Vagina (tissue), 2 donors: ENCODE measurements around the gene SH2D7. TPM values are rescaled to one million over a fixed set of nuclear protein-coding genes. Genes with fewer than 3 reads are reported as not detected.

Experiments
- DNase-seq, 2 donors: peaks; one replicate each; pipeline ENCODE4 v3.0.0-alpha.2; 2017; ENCODE audit errors: extremely low spot score in 2 of 2
- H3K27ac ChIP-seq: fragments of 200-600 bp; sonication (generic); one replicate; pipeline ENCODE4 v1.5.1; 2019
- H3K27me3 ChIP-seq: fragments of 200-600 bp; sonication (generic); one replicate; pipeline ENCODE4 v1.5.1; 2019
- H3K36me3 ChIP-seq, 2 donors: fragments of 200-600 bp; sonication (generic); one replicate each; pipeline ENCODE4 v1.5.1; 2017 to 2019
- H3K4me1 ChIP-seq: fragments of 200-600 bp; sonication (generic); one replicate; pipeline ENCODE4 v1.5.1; 2019
- H3K4me3 ChIP-seq, 2 donors: fragments of 200-600 bp; sonication (generic); 1 replicate in 1 of 2; 2 replicates in 1 of 2; pipeline ENCODE4 v1.5.1; 2016 to 2019
- H3K9me3 ChIP-seq: fragments of 200-600 bp; sonication (generic); one replicate; pipeline ENCODE4 v1.5.1; 2019
- POLR2A ChIP-seq, 2 donors: fragments of 450-650 bp; IDR thresholded peaks; one replicate each; pipeline ENCODE4 v1.6.1; 2017; ENCODE audit warnings: antibody characterized with exemption in 2 of 2, mild to moderate bottlenecking in 2 of 2, moderate library complexity in 2 of 2
- POLR2AphosphoS5 ChIP-seq, 2 donors: sonication (generic); formaldehyde crosslinking; IDR thresholded peaks; one replicate each; pipeline ENCODE4 v1.9.0; 2017; ENCODE audit warnings: antibody characterized with exemption in 2 of 2, mild to moderate bottlenecking in 2 of 2, low read depth in 1 of 2; ENCODE audit not compliant: insufficient read depth in 1 of 2
- intact Hi-C: fragments of 100-400 bp; cut with DNase I; formaldehyde crosslinking; loops from one replicate; pipeline ENCODE4 v1.15.1; 2023
- total RNA-seq: library from RNA; depleted of rRNA; stranded (reverse); fragments of >200 nt; gene quantifications from one replicate; pipeline ENCODE4 v1.2.3, GENCODE V29; 2016
- TF ChIP-seq, protein P1 (sequence below), 3 experiments: fragments of 450-650 bp in 2 of 3; fragments of 200-600 bp in 1 of 3; sonication (generic) in 1 of 3; IDR thresholded peaks; one replicate each; pipeline ENCODE4 v1.5.1; 2017 to 2019; ENCODE audit warnings: antibody characterized with exemption in 3 of 3, mild to moderate bottlenecking in 2 of 3, moderate library complexity in 2 of 3

Gene SH2D7
- total RNA-seq, 1 donor from 2014 or later: not detected

- Histone ChIP-seq H3K36me3 (no peaks in the 10 kb centered on the region), H3K27ac (no peak overlapping the region), H3K27me3 (no peaks in the 10 kb centered on the region), H3K9me3 (no peaks in the 10 kb centered on the region), H3K4me3 (no peak overlapping the region), H3K4me1 (no peaks in the 10 kb centered on the region)
- intact Hi-C loops: no loop called here
- no peak for DNase-seq
- TF ChIP-seq POLR2AphosphoS5 (IDR thresholded peaks at IDR 0.05; ENCODE audit: insufficient read depth in 1 of 2, low read depth in 1 of 2) (no peak), POLR2A (IDR thresholded peaks at IDR 0.05) (no peak)
- TF ChIP-seq, protein P1, sequence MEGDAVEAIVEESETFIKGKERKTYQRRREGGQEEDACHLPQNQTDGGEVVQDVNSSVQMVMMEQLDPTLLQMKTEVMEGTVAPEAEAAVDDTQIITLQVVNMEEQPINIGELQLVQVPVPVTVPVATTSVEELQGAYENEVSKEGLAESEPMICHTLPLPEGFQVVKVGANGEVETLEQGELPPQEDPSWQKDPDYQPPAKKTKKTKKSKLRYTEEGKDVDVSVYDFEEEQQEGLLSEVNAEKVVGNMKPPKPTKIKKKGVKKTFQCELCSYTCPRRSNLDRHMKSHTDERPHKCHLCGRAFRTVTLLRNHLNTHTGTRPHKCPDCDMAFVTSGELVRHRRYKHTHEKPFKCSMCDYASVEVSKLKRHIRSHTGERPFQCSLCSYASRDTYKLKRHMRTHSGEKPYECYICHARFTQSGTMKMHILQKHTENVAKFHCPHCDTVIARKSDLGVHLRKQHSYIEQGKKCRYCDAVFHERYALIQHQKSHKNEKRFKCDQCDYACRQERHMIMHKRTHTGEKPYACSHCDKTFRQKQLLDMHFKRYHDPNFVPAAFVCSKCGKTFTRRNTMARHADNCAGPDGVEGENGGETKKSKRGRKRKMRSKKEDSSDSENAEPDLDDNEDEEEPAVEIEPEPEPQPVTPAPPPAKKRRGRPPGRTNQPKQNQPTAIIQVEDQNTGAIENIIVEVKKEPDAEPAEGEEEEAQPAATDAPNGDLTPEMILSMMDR (IDR thresholded peaks at IDR 0.05): no peak
Observed at GRCh38 chr15:78120523-78120922, 28.2 kb downstream of the SH2D7 start.

DNA sequence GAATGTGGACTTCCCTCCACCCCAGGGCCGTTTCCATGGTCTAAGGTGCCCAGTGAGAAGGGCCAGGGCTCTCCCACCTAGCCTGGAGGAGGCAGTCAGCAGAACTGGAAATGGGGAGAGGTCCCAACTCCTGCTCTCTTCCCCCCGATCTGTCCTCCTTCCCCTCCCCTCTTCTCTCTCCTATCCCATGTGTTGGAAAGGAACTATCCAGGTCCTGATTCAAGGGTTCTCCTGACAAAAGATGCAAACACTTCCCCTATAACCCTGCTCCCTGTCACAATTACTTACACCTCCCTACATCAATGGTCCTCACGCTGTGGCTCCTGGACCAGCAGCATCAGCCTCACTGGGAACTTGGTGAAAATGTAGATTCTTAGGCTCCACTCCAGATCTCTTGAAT, 32.9 kb downstream of the SH2D7 start:
- Histone ChIP-seq H3K27ac (no peak overlapping the region), H3K27me3 (no peaks in the 10 kb centered on the region), H3K9me3 (no peaks in the 10 kb centered on the region), H3K36me3 (no peaks in the 10 kb centered on the region), H3K4me3 (no peak overlapping the region), H3K4me1 (no peaks in the 10 kb centered on the region)
- intact Hi-C loops: no loop called here
- TF ChIP-seq POLR2AphosphoS5 (IDR thresholded peaks at IDR 0.05; ENCODE audit: insufficient read depth in 1 of 2, low read depth in 1 of 2) (no peak), POLR2A (IDR thresholded peaks at IDR 0.05) (no peak)
- TF ChIP-seq, protein P1 (IDR thresholded peaks at IDR 0.05): no peak
- no peak for DNase-seq

GRCh38 chr15:78127882-78128281, 35.5 kb downstream of the SH2D7 start:
- no peaks in the 10 kb centered on the region for H3K36me3 ChIP-seq

GRCh38 chr15:78129077-78129750, 36.9 kb downstream of the SH2D7 start:
- intact Hi-C loops: no loop called here
- no peaks in the 10 kb centered on the region for H3K9me3 ChIP-seq
- H3K4me1 ChIP-seq: peaks cover 16% of the 10 kb centered on the region
- H3K4me3 ChIP-seq: no peak overlapping the region
- no peak for DNase-seq
- H3K27ac ChIP-seq: no peak overlapping the region
- H3K36me3 ChIP-seq: no peaks in the 10 kb centered on the region
- no peaks in the 10 kb centered on the region for H3K27me3 ChIP-seq
- TF ChIP-seq, protein P1 (IDR thresholded peaks at IDR 0.05): no peak
- TF ChIP-seq POLR2AphosphoS5 (IDR thresholded peaks at IDR 0.05; ENCODE audit: insufficient read depth in 1 of 2, low read depth in 1 of 2) (no peak), POLR2A (IDR thresholded peaks at IDR 0.05) (no peak)

More at GRCh38 chr15:78127882-78128281, 35.5 kb downstream of the SH2D7 start:
- TF ChIP-seq POLR2AphosphoS5 (IDR thresholded peaks at IDR 0.05; ENCODE audit: insufficient read depth in 1 of 2, low read depth in 1 of 2) (no peak), POLR2A (IDR thresholded peaks at IDR 0.05) (no peak)
- TF ChIP-seq, protein P1 (IDR thresholded peaks at IDR 0.05): no peak
- no peaks in the 10 kb centered on the region for H3K27me3 ChIP-seq
- intact Hi-C loops: no loop called here
- DNase-seq: no peak
- peaks cover 14% of the 10 kb centered on the region for H3K4me1 ChIP-seq
- no peak overlapping the region for H3K4me3 ChIP-seq
- H3K27ac ChIP-seq: no peak overlapping the region
- H3K9me3 ChIP-seq: no peaks in the 10 kb centered on the region

- Histone ChIP-seq H3K27me3 (no peaks in the 10 kb centered on the region), H3K4me1 (peaks cover 19% of the 10 kb centered on the region), H3K36me3 (no peaks in the 10 kb centered on the region), H3K9me3 (no peaks in the 10 kb centered on the region), H3K4me3 (no peak overlapping the region), H3K27ac (no peak overlapping the region)
- TF ChIP-seq, protein P1 (IDR thresholded peaks at IDR 0.05): no peak
- TF ChIP-seq POLR2AphosphoS5 (IDR thresholded peaks at IDR 0.05; ENCODE audit: insufficient read depth in 1 of 2, low read depth in 1 of 2) (no peak), POLR2A (IDR thresholded peaks at IDR 0.05) (no peak)
- intact Hi-C loops: loop anchor here (10.0 kb wide), 1 partner anchor 295 kb away; no protein-coding TSS in a partner anchor
- DNase-seq: no peak
Observed at GRCh38 chr15:78129751-78130287, 37.5 kb downstream of the SH2D7 start.
